Measurements from ENCODE around the gene TST. TPM values are rescaled to one million over a fixed set of nuclear protein-coding genes. Genes with fewer than 3 reads are reported as not detected.
"Not testable (repeated sequence)": the region's sequence is repeated elsewhere in the genome, so short reads cannot be mapped to it uniquely, and the experiment has no call there.

Gene TST
- total RNA-seq, 1 donor from 2014 or later = 5.8 TPM

DNA sequence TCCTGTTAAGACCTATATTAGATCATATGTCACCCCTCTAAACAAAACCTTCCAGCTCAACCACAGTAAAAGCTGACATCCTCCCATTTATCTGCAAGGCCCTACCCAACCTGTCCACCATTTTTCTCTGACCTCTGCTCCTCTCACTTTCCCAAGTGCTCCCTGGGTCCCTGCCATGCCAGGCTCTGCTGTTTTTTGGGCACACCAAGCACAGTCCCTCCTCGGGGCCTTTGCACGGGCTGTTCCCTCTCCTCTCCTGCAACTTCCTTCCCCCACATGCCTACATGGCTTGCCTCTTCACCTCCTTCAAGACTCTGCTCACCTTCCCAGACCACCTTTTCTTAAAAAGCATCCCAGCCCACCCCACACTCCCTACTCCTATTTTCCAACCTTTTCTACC, 9.8 kb downstream of the TST start:
- intact Hi-C loops (cut with micrococcal nuclease) = no loop called here
- no peak overlapping the region for H3K4me3 Mint-ChIP-seq

DNA sequence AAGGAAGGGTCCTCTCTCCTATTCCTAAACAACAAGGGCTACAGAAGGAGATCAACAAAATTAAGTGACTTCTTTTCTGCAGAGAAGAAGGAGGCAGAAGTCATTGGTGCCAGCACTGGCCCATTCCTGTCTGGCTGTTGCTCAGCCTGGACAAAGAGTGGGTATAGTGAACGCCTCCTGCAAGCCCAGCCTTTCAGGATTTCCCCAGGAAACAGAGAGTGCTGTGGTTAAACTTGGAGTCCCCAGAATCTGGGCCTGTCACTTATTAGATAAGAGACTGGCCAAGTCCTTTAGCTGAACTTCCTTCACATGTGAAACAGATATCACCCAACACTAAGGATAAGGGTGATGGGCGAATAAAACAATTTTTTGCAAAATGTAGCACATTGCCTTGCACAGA, 10.9 kb downstream of the TST start:
- no peak for DNase-seq
- no peak overlapping the region for H3K27ac Mint-ChIP-seq
- intact Hi-C loops (cut with micrococcal nuclease) = no loop called here
- no peaks in the 10 kb centered on the region for H3K36me3 Mint-ChIP-seq (ENCODE audit: low read depth)
- H3K9me3 Mint-ChIP-seq = no peaks in the 10 kb centered on the region
- H3K4me3 Mint-ChIP-seq = no peak overlapping the region
- peaks cover 38% of the 10 kb centered on the region for H3K27me3 Mint-ChIP-seq
- H3K4me1 Mint-ChIP-seq = peaks cover 8% of the 10 kb centered on the region

More for the DNA sequence above, 9.8 kb downstream of the TST start:
- Mint-ChIP-seq H3K27ac (no peak overlapping the region), H3K27me3 (peaks cover 38% of the 10 kb centered on the region), H3K36me3 (ENCODE audit: low read depth) (no peaks in the 10 kb centered on the region), H3K4me1 (peaks cover 8% of the 10 kb centered on the region), H3K9me3 (no peaks in the 10 kb centered on the region)
- no peak for DNase-seq

- H3K36me3 Mint-ChIP-seq (ENCODE audit: low read depth) = no peaks in the 10 kb centered on the region
- no peak overlapping the region for H3K4me3 Mint-ChIP-seq
- intact Hi-C loops (cut with micrococcal nuclease) = no loop called here
- DNase-seq = no peak
- no peaks in the 10 kb centered on the region for H3K9me3 Mint-ChIP-seq
- peaks cover 38% of the 10 kb centered on the region for H3K27me3 Mint-ChIP-seq
- H3K4me1 Mint-ChIP-seq = peaks cover 8% of the 10 kb centered on the region
- H3K27ac Mint-ChIP-seq = no peak overlapping the region
Observed at GRCh38 chr22:37007651-37008050, 11.6 kb downstream of the TST start.

DNA sequence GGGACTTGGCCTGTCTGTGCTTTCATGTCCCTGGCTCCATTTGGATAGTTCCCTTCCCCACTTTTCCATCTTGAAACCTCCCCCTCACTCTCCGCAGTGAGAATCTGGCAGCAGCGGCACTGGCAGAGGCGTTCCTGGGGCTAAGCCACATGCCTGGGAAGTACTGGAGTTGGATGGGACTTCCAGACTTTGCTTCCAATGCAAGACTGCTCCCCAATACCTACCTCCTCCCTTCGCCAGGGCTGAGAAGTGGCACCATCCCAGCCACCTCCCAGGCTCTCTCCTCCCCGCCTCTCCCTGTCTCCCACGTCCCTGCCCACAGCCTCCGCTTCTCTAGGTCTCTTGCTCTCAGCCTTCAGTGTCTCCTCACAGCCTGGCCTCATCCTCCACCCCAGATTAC, 16.6 kb downstream of the TST start:
- H3K4me3 Mint-ChIP-seq = no peak overlapping the region
- no peaks in the 10 kb centered on the region for H3K9me3 Mint-ChIP-seq

DNA sequence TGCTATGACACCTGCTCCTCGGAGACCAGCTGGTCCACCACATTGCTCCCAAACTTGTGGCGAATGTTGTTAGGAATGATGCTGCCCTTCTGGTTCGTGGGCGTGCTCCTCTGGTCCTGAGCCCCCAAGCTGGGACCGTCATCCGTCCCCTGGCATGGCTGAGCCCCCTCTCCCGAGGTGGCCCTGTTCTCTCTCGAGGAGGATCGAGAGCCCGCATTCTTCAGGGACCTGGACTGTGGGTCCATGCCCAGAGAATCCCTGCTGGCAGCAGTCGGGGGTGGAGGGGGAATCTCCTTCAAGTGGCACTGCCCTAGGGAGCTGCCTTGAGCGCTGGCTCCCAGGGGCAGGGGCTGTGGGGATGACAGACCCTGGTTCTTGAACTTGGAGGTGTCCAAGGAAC, 17.4 kb downstream of the TST start:
- peaks cover 25% of the 10 kb centered on the region for H3K27me3 Mint-ChIP-seq
- no peak overlapping the region for H3K27ac Mint-ChIP-seq
- DNase-seq = no peak
- no peaks in the 10 kb centered on the region for H3K36me3 Mint-ChIP-seq (ENCODE audit: low read depth)
- no peak overlapping the region for H3K4me3 Mint-ChIP-seq
- intact Hi-C loops (cut with micrococcal nuclease) = no loop called here
- H3K4me1 Mint-ChIP-seq = no peaks in the 10 kb centered on the region
- H3K9me3 Mint-ChIP-seq = no peaks in the 10 kb centered on the region

More for the DNA sequence above, 16.6 kb downstream of the TST start:
- peaks cover 2% of the 10 kb centered on the region for H3K4me1 Mint-ChIP-seq
- no peak overlapping the region for H3K27ac Mint-ChIP-seq
- no peaks in the 10 kb centered on the region for H3K36me3 Mint-ChIP-seq (ENCODE audit: low read depth)
- intact Hi-C loops (cut with micrococcal nuclease) = no loop called here
- no peak for DNase-seq
- H3K27me3 Mint-ChIP-seq = peaks cover 28% of the 10 kb centered on the region

DNA sequence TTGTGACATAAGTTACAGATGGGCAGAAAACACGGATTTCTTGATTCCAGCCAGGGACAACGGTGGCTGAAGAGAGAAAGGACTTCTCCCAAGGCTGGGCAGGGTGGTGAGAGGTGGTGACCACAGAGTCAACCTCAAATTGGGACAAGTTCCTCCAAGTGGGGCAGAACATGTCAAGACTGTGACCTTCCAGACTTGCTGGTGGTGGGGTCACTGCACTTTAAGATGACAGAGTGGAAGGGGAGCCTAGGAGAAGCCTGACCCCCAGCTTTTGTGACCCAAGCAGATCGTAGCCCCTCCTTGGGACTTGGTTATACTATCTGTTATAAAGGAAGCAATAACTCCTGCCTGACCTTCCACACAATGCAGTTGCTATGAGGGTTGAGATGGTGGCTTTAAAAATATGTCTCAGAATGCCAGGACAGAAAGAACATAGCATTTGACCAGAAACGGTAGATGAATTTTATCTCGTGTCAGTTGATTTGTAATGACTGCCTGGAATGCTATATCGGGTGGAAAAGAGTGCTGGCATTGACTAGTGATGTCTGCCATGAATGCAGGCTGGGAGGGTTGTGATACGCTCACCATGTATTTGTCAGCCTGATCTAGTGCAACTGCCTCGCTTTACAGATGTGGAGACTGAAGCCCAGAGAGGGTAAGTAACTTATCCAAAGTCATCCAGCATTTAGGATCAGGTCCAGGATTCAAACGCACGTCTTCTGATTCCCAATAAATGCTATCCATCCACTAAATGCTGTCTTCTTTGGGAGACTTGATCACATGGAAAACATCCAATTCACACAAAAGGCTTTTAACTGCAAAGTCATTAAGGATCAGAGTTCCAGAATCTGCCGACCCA, 18.3 kb downstream of the TST start:
- no peak overlapping the region for H3K4me3 Mint-ChIP-seq
- H3K9me3 Mint-ChIP-seq = no peaks in the 10 kb centered on the region
- no peak overlapping the region for H3K27ac Mint-ChIP-seq
- H3K27me3 Mint-ChIP-seq = peaks cover 18% of the 10 kb centered on the region
- intact Hi-C loops (cut with micrococcal nuclease) = no loop called here
- no peaks in the 10 kb centered on the region for H3K4me1 Mint-ChIP-seq
- no peaks in the 10 kb centered on the region for H3K36me3 Mint-ChIP-seq (ENCODE audit: low read depth)
- DNase-seq = no peak

GRCh38 chr22:36999463-36999862, 19.8 kb downstream of the TST start:
- no peaks in the 10 kb centered on the region for H3K4me1 Mint-ChIP-seq
- no peaks in the 10 kb centered on the region for H3K9me3 Mint-ChIP-seq
- no peak for DNase-seq
- H3K4me3 Mint-ChIP-seq = no peak overlapping the region
- peaks cover 14% of the 10 kb centered on the region for H3K27me3 Mint-ChIP-seq
- H3K36me3 Mint-ChIP-seq (ENCODE audit: low read depth) = no peaks in the 10 kb centered on the region
- H3K27ac Mint-ChIP-seq = no peak overlapping the region
- intact Hi-C loops (cut with micrococcal nuclease) = no loop called here

DNA sequence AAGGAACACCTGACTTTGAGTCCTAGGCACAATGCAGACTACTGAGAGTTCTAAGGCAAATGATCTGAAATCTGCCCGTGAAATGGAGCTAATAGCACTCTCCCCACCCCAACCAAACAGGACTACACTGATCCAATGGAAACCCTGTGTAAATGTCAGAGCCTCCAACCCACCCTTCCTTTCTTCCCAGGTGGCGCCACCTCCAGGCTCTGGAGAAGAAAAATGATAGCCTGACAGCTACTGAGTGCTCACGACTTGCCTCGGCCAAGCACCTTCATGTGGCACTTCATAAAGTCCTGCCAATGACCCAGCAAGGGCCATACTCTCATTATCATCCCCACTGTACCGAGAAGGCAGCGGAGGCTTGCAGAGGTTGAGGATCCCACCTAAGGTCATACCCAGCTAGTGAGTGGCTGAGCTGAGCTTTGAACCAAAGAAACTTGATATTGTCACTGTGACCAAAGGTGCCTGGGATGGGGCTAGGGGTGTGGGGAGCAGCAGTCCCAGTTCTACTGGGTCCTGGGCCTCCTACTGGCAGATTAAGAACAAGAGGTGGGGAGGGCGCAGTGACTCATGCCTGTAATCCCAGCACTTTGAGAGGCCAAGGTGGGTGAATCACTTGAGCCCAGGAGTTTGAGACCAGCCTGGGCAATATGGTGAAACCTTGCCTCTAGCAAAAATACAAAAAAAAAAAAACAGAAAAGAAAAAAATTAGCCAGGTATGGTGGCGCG, 20.5 kb downstream of the TST start:
- Mint-ChIP-seq H3K4me1 (no peaks in the 10 kb centered on the region), H3K36me3 (ENCODE audit: low read depth) (no peaks in the 10 kb centered on the region), H3K27ac (no peak overlapping the region), H3K27me3 (peaks cover 14% of the 10 kb centered on the region), H3K4me3 (no peak overlapping the region), H3K9me3 (no peaks in the 10 kb centered on the region)
- DNase-seq = no peak
- intact Hi-C loops (cut with micrococcal nuclease) = no loop called here

DNA sequence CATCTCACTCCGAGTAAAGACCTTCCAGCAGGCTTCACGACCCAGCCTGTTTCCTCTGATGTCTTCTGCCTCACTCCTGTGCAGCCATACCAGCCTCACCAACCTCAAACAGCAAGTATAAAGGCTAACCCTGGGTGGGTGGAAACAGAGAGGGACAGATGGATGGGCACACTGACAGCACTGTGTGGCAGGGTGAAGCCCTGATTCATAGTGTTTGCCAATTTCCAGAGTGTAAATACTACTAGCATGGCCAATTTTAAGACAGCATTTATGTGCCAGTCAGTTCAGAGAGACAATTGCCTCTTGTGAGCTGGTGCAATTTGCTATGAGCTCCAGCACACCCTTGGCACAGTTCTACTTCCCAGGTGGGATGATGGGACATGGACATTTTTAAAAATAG, 21.5 kb downstream of the TST start:
- H3K36me3 Mint-ChIP-seq (ENCODE audit: low read depth) = no peaks in the 10 kb centered on the region
- no peaks in the 10 kb centered on the region for H3K9me3 Mint-ChIP-seq
- no peak overlapping the region for H3K27ac Mint-ChIP-seq
- no peaks in the 10 kb centered on the region for H3K4me1 Mint-ChIP-seq
- no peak for DNase-seq
- intact Hi-C loops (cut with micrococcal nuclease) = no loop called here
- no peak overlapping the region for H3K4me3 Mint-ChIP-seq
- H3K27me3 Mint-ChIP-seq = peaks cover 14% of the 10 kb centered on the region

- Mint-ChIP-seq H3K27ac (no peak overlapping the region), H3K36me3 (ENCODE audit: low read depth) (peaks cover 1% of the 10 kb centered on the region), H3K4me1 (no peaks in the 10 kb centered on the region), H3K9me3 (peaks cover 5% of the 10 kb centered on the region), H3K4me3 (no peak overlapping the region), H3K27me3 (peaks cover 25% of the 10 kb centered on the region)
- intact Hi-C loops (cut with micrococcal nuclease) = no loop called here
- DNase-seq = no peak
Observed at GRCh38 chr22:36991206-36991605, 28.0 kb downstream of the TST start.

DNA sequence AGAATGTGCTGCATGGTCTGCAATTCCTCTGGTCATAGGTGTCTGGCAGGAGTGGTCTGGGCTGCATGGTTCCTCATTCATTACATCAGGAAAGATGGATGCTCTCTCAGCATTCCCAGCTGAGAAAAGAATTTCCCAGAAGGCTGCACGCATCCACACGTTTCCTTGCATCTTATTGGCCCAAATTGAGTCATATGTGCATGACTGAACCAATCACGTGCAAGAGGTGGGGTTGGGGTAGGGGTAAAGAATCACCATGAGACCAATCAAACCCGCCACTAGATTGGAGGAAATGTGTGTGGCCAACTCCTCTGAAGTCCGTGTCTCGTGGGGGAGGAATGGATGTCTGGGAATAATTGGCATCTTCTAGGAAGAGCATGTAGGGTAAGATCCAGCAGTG, 28.8 kb downstream of the TST start:
- no peaks in the 10 kb centered on the region for H3K4me1 Mint-ChIP-seq
- no peak for DNase-seq
- peaks cover 12% of the 10 kb centered on the region for H3K9me3 Mint-ChIP-seq
- intact Hi-C loops (cut with micrococcal nuclease) = no loop called here
- no peak overlapping the region for H3K27ac Mint-ChIP-seq
- H3K4me3 Mint-ChIP-seq = no peak overlapping the region
- H3K36me3 Mint-ChIP-seq (ENCODE audit: low read depth) = peaks cover 1% of the 10 kb centered on the region
- H3K27me3 Mint-ChIP-seq = peaks cover 23% of the 10 kb centered on the region

DNA sequence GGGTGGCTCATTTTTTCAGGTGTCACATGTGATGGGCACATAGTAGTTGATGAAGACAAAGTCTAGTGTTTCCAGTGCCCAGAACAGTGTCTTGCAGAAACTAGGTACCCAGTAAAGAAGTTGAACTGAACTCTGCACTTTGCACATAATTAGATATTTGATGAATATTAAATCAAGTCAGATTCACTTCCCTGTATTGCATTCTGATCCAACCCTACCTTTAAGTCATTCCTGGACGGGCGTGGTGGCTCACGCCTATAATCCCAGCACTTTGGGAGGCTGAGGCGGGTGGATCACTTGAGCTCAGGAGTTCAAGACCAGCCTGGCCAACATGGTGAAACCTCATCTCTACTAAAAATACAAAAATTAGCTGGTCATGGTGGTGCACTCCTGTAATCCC, 30.2 kb downstream of the TST start:
- peaks cover 22% of the 10 kb centered on the region for H3K27me3 Mint-ChIP-seq

DNA sequence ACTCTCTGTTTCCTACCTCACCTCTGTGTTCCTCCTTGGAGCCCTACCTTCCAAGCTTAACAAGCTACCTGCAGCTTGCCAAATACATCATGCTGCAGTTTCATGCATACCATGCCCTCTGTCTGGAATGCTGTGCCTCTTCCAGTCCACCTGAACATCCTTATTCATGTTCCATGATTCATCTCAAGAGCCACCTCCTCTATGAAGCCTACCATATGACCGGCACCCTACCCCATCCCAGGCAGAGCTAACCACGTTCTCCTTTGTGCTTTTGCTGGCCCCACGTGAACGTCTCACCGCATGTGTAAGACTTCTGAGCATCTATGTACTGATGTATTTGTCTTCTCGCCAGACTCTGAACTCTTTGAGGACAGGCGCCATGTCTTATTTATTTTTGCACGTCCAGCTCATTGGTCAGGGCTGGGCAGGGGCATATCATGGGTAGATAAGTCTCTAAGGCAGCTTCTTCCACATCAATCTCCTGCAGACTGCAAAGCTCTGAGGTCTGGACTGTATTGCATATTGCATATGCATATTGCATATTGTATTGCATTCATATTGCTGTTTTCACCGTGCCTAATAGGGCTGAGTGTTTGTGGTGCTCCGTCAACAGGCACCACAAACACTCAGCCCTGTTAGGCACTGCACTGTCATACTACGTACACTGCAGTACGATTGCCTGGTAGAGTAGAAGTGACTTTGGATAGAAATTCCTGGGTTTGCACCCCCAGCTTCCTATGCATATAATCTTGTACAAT, 31.0 kb downstream of the TST start:
- DNase-seq = no peak
- H3K36me3 Mint-ChIP-seq (ENCODE audit: low read depth) = peaks cover 1% of the 10 kb centered on the region
- H3K4me1 Mint-ChIP-seq = no peaks in the 10 kb centered on the region
- H3K27ac Mint-ChIP-seq = no peak overlapping the region
- H3K27me3 Mint-ChIP-seq = peaks cover 24% of the 10 kb centered on the region
- no peak overlapping the region for H3K4me3 Mint-ChIP-seq
- peaks cover 16% of the 10 kb centered on the region for H3K9me3 Mint-ChIP-seq
- intact Hi-C loops (cut with micrococcal nuclease) = no loop called here

More for the DNA sequence above, 30.2 kb downstream of the TST start:
- H3K27ac Mint-ChIP-seq; H3K4me1 Mint-ChIP-seq; H3K4me3 Mint-ChIP-seq; intact Hi-C loops (cut with micrococcal nuclease); DNase-seq; H3K36me3 Mint-ChIP-seq (ENCODE audit: low read depth): not testable (repeated sequence)
- peaks cover 16% of the 10 kb centered on the region for H3K9me3 Mint-ChIP-seq

Data from activated CD4-positive, alpha-beta T cell treated with anti-CD3 and anti-CD28 coated beads, Interleukin-2, amount 10 ng/mL, durations not matched to agents 24 days and 14 days (primary cell).